Suprapubic skin (tissue), 4 donors: ENCODE results near the gene AHNAK.

ENCODE experiments used
- EP300 ChIP-seq: sonication (generic); formaldehyde crosslinking; IDR thresholded peaks from one replicate; pipeline ENCODE4 v1.6.1; 2017; ENCODE audit warnings: antibody characterized with exemption
- POLR2A ChIP-seq, 2 donors: fragments of 450-650 bp; IDR thresholded peaks; one replicate each; pipeline ENCODE4 v1.6.1; 2017; ENCODE audit warnings: antibody characterized with exemption in 2 of 2, mild to moderate bottlenecking in 2 of 2, moderate library complexity in 2 of 2
- POLR2AphosphoS5 ChIP-seq, 3 donors: sonication (generic); formaldehyde crosslinking; IDR thresholded peaks; one replicate each; pipeline ENCODE4 v1.6.1; 2017; ENCODE audit warnings: antibody characterized with exemption in 3 of 3
- TF ChIP-seq, protein P1 (sequence below), 2 donors: fragments of 200-600 bp in 1 of 2; fragments of 450-650 bp in 1 of 2; sonication (generic) in 1 of 2; IDR thresholded peaks; one replicate each; pipeline ENCODE4 v1.5.1; 2016 to 2019; ENCODE audit warnings: antibody characterized with exemption in 2 of 2, mild to moderate bottlenecking in 1 of 2, moderate library complexity in 1 of 2

DNA sequence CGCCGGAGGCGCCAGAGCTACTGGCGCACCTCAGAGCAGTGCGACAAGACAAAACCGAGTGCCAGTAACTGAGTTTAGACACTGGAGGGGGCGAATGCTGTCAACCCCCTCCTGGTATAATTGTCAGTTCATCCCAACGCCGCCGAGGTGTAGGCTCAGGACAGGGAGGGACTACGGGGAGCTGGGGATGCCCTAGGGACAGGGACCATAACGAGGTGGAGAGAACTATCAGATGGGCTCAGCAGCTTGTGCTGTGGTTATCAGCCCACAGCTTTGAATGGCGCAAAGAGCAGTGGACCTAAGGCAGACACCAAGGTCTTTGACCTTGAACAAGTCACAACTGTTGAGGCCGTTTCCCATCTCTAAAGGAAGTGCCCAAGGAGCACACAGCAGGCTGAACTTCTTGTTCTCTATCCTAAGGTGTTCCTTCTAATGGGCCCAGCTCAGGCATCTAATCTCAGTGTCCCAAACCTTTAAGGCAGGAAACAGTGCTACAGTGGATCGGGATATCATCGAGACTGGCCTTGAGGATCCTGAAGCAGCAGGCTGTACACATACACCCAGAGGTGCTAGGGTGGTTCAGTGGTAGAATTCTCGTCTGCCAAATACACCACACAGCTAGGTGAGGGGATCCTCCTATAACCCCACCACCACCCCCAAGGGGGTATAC, 45.7 kb upstream of the AHNAK start:
- TF ChIP-seq POLR2A (IDR thresholded peaks at IDR 0.05) (no peak), EP300 (no peak), POLR2AphosphoS5 (IDR thresholded peaks at IDR 0.05) (no peak)
- TF ChIP-seq, protein P1, sequence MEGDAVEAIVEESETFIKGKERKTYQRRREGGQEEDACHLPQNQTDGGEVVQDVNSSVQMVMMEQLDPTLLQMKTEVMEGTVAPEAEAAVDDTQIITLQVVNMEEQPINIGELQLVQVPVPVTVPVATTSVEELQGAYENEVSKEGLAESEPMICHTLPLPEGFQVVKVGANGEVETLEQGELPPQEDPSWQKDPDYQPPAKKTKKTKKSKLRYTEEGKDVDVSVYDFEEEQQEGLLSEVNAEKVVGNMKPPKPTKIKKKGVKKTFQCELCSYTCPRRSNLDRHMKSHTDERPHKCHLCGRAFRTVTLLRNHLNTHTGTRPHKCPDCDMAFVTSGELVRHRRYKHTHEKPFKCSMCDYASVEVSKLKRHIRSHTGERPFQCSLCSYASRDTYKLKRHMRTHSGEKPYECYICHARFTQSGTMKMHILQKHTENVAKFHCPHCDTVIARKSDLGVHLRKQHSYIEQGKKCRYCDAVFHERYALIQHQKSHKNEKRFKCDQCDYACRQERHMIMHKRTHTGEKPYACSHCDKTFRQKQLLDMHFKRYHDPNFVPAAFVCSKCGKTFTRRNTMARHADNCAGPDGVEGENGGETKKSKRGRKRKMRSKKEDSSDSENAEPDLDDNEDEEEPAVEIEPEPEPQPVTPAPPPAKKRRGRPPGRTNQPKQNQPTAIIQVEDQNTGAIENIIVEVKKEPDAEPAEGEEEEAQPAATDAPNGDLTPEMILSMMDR (IDR thresholded peaks at IDR 0.05), result no peak
